GM12878 (cell line): Measurements from ENCODE around the gene ATP13A4. TPM values are rescaled to one million over a fixed set of nuclear protein-coding genes. Genes with fewer than 3 reads are reported as not detected.

ENCODE experiments used
- ATAC-seq: fragments of 200-7000 bp; cut with Tn5 transposase; 3 replicates; pipeline ENCODE4 v1.9.1; 2020; ENCODE audit warnings: mild to moderate bottlenecking, moderate library complexity
- BruUV-seq: library from RNA; stranded (reverse); fragments of 400-500 nt; replicated peaks from 2 replicates; lab custom pipeline; 2021; lab: Mats Ljungman, UMichigan
- CTCF ChIA-PET: fragments of 300-600 bp; sonication (Branson Sonifier 250); formaldehyde crosslinking; extraction: SDS; loops from one replicate; lab custom pipeline; 2021; ENCODE audit warnings: inconsistent platforms; lab: Yijun Ruan, JAX
- POLR2A ChIA-PET: fragments of 350-600 bp; formaldehyde crosslinking; extraction: SDS; loops from one replicate; lab custom pipeline; 2021; ENCODE audit warnings: inconsistent platforms; lab: Charles Lee
- RAD21 ChIA-PET: fragments of 300-600 bp; sonication (Branson Sonifier 250); formaldehyde crosslinking; loops from one replicate; lab custom pipeline; 2023; ENCODE audit warnings: antibody characterized with exemption; ENCODE audit not compliant: unreplicated experiment; lab: Charles Lee
- SMC1A ChIA-PET: fragments of 300-600 bp; sonication (Branson Sonifier 250); formaldehyde crosslinking; loops from one replicate; lab custom pipeline; 2023; ENCODE audit not compliant: unreplicated experiment, uncharacterized antibody; lab: Charles Lee
- DNase-seq: peaks from one replicate; pipeline ENCODE4 v3.0.0-alpha.2; 2011; ENCODE audit warnings: low read depth, low spot score
- FAIRE-seq: peaks from 3 replicates; lab custom pipeline; 2011; peaks lifted over from hg19 to GRCh38; lab: Jason Lieb, UNC
- H2AFZ ChIP-seq: 2 replicates; pipeline ENCODE4 v1.6.0; 2011; ENCODE audit warnings: low read depth, low read length, control low read depth; ENCODE audit not compliant: control insufficient read depth
- H3K27ac ChIP-seq: 2 replicates; pipeline ENCODE4 v1.5.1; 2011; ENCODE audit warnings: control low read depth; ENCODE audit not compliant: control insufficient read depth, insufficient read depth
- H3K27me3 ChIP-seq, 2 experiments: replicated peaks in 1 of 2; 2 replicates each; pipeline versions ENCODE4 v1.6.0 to v1.6.1; 2011; ENCODE audit warnings: low read length in 1 of 2; ENCODE audit not compliant: control insufficient read depth in 2 of 2, insufficient read depth in 2 of 2
- H3K36me3 ChIP-seq, 2 experiments: 2 replicates each; pipeline ENCODE4 v1.5.1; 2011; ENCODE audit warnings: low read length in 1 of 2; ENCODE audit not compliant: control insufficient read depth in 2 of 2, insufficient read depth in 2 of 2
- H3K4me1 ChIP-seq: 2 replicates; pipeline ENCODE4 v1.6.1; 2011; ENCODE audit warnings: mild to moderate bottlenecking, low read length, moderate library complexity, mixed read lengths; ENCODE audit not compliant: control insufficient read depth, insufficient read depth
- H3K4me2 ChIP-seq: 2 replicates; pipeline ENCODE4 v1.6.0; 2011; ENCODE audit warnings: control low read depth; ENCODE audit not compliant: control insufficient read depth, insufficient read depth
- H3K4me3 ChIP-seq: fragments of 200-600 bp; sonication (generic); 2 replicates; pipeline ENCODE4 v1.5.1; 2016
- H3K79me2 ChIP-seq: 2 replicates; pipeline ENCODE4 v1.6.0; 2011; ENCODE audit warnings: low read length; ENCODE audit not compliant: control insufficient read depth, insufficient read depth
- H3K9ac ChIP-seq: 2 replicates; pipeline ENCODE4 v1.8.0; 2011; ENCODE audit warnings: low read length, control low read depth, mixed read lengths; ENCODE audit not compliant: control insufficient read depth, insufficient read depth
- H3K9me3 ChIP-seq: replicated peaks from 3 replicates; pipeline ENCODE4 v1.5.1; 2011; ENCODE audit warnings: mild to moderate bottlenecking, low read length; ENCODE audit not compliant: control insufficient read depth, insufficient read depth
- H4K20me1 ChIP-seq: 2 replicates; pipeline ENCODE4 v1.6.0; 2011; ENCODE audit not compliant: control insufficient read depth, insufficient read depth
- ASH2L ChIP-seq: fragments of 300-600, 200-600 bp; sonication (generic); IDR thresholded peaks from 2 replicates; pipeline ENCODE4 v1.6.1; 2017; ENCODE audit warnings: low read depth, mild to moderate bottlenecking, borderline replicate concordance
- BACH1 ChIP-seq: fragments of 450-650 bp; IDR thresholded peaks from 2 replicates; pipeline ENCODE4 v1.6.1; 2017; ENCODE audit warnings: mild to moderate bottlenecking, borderline replicate concordance
- CHD1 ChIP-seq: IDR thresholded peaks from 2 replicates; pipeline ENCODE4 v1.6.1; 2012; ENCODE audit warnings: low read depth, low read length, improper control_type of control experiment
- E2F8 ChIP-seq: fragments of 450-650 bp; IDR thresholded peaks from 2 replicates; pipeline ENCODE4 v1.6.1; 2018; ENCODE audit warnings: mild to moderate bottlenecking, low read depth, moderate library complexity; ENCODE audit not compliant: partially characterized antibody
- FOS ChIP-seq: IDR thresholded peaks from 3 replicates; pipeline ENCODE4 v1.6.1; 2011; ENCODE audit warnings: borderline replicate concordance; ENCODE audit not compliant: insufficient read length; ENCODE audit errors: extremely low read depth
- GABPA ChIP-seq: IDR thresholded peaks from 2 replicates; pipeline ENCODE4 v1.6.1; 2014; ENCODE audit warnings: antibody characterized with exemption, low read depth, mild to moderate bottlenecking, inconsistent platforms
- GATAD2B ChIP-seq: fragments of 450-650 bp; conservative IDR thresholded peaks from 2 replicates; pipeline ENCODE4 v1.6.1; 2017; ENCODE audit warnings: low read depth, mild to moderate bottlenecking, moderate library complexity
- HDAC6 ChIP-seq: fragments of 200-600 bp; sonication (generic); IDR thresholded peaks from one replicate; pipeline ENCODE4 v1.8.0; 2017; ENCODE audit warnings: antibody characterized with exemption; ENCODE audit not compliant: unreplicated experiment
- IRF3 ChIP-seq: fragments of 450-650 bp; IDR thresholded peaks from 2 replicates; pipeline ENCODE4 v1.6.1; 2014; ENCODE audit warnings: mild to moderate bottlenecking
- MYB ChIP-seq: fragments of 150-350 bp; IDR thresholded peaks from 2 replicates; pipeline ENCODE4 v1.6.1; 2014; ENCODE audit warnings: mild to moderate bottlenecking, low read depth, low read length, borderline replicate concordance
- MYC ChIP-seq: IDR thresholded peaks from 2 replicates; pipeline ENCODE4 v1.6.1; 2011; ENCODE audit warnings: mild to moderate bottlenecking, low read length, moderate library complexity, inconsistent platforms; ENCODE audit not compliant: insufficient read depth, insufficient replicate concordance, insufficient read length, severe bottlenecking
- RAD21 ChIP-seq: IDR thresholded peaks from 2 replicates; pipeline ENCODE4 v1.6.1; 2011; ENCODE audit warnings: mild to moderate bottlenecking, low read depth, low read length, moderate library complexity; ENCODE audit not compliant: insufficient read depth
- RELA ChIP-seq: fragments of 450-650 bp; IDR thresholded peaks from 2 replicates; pipeline ENCODE4 v1.8.0; 2014; ENCODE audit warnings: borderline replicate concordance; ENCODE audit not compliant: partially characterized antibody
- SMAD5 ChIP-seq: IDR thresholded peaks from 2 replicates; pipeline ENCODE4 v1.6.1; 2016; ENCODE audit warnings: antibody characterized with exemption, low read depth
- ZNF217 ChIP-seq: fragments of 450-650 bp; IDR thresholded peaks from 2 replicates; pipeline ENCODE4 v1.6.1; 2017; ENCODE audit warnings: antibody characterized with exemption, mild to moderate bottlenecking
- ZNF274 ChIP-seq: IDR thresholded peaks from one replicate; pipeline ENCODE4 v1.8.0; 2011; ENCODE audit not compliant: insufficient read length, insufficient read depth
- WGBS: methylation state at CpG from one replicate; pipeline ENCODE4 v1.1.6; 2016; ENCODE audit warnings: low lambda C conversion rate; ENCODE audit not compliant: insufficient replicate concordance, insufficient coverage; ENCODE audit errors: missing lambda C conversion rate; 5-methylcytosine and 5-hydroxymethylcytosine counted together
- in situ Hi-C: fragments of 300-500 bp; cut with MboI; formaldehyde crosslinking; loops from 9 replicates; pipeline ENCODE4 v1.14.3; 2018; ENCODE audit warnings: mixed read lengths
- intact Hi-C: fragments of 100-400 bp; cut with micrococcal nuclease; formaldehyde crosslinking; loops from one replicate; pipeline ENCODE4 v1.14.2; 2022; ENCODE audit not compliant: unreplicated experiment
- polyA plus RNA-seq, 11 experiments: library from polyadenylated mRNA; depleted of rRNA in 4 of 11; unstranded in 6 of 11; stranded (reverse) in 5 of 11; fragments of >200 nt; fragmentation: Nextera tagmentation in 4 of 11; fragmentation: Illumina TruSeq in 1 of 11; extraction: Ambion mirVana in 4 of 11; extraction: Trizol in 1 of 11; gene quantifications; 1 replicate in 1 of 11; 2 replicates in 10 of 11; pipeline versions ENCODE4 v1.2.1 to v1.2.3, GENCODE V29; 2011 to 2016; ENCODE audit warnings: inconsistent platforms in 2 of 11, missing spikeins in 2 of 11, low read depth in 1 of 11
- total RNA-seq, 4 experiments: library from RNA; depleted of rRNA in 3 of 4; stranded (reverse); fragments of >200 nt in 3 of 4; fragmentation: Illumina TruSeq in 1 of 4; extraction: Trizol in 1 of 4; gene quantifications; 2 replicates each; pipeline versions ENCODE4 v1.2.1 to v1.2.3, GENCODE V29; 2013 to 2021
- TF ChIP-seq, protein P1 (sequence below): fragments of 450-650 bp; IDR thresholded peaks from 2 replicates; pipeline ENCODE4 v1.6.1; 2017; ENCODE audit warnings: low read depth, mild to moderate bottlenecking, moderate library complexity
- TF ChIP-seq, protein P2 (sequence below): IDR thresholded peaks from 2 replicates; pipeline ENCODE4 v1.6.1; 2011; ENCODE audit warnings: borderline replicate concordance, low read depth, mild to moderate bottlenecking, moderate library complexity, mixed read lengths, low read length; ENCODE audit not compliant: insufficient read depth; ENCODE audit errors: extremely low read length

ATP13A4 gene
- total and polyA plus RNA-seq, 10 of the 15 experiments (the other 5 are each of a cell fraction or from before 2014, with no cell fraction given) = 0.29 to 1.7 (median 1.0) TPM; not detected in 1

- TF ChIP-seq, protein P1, sequence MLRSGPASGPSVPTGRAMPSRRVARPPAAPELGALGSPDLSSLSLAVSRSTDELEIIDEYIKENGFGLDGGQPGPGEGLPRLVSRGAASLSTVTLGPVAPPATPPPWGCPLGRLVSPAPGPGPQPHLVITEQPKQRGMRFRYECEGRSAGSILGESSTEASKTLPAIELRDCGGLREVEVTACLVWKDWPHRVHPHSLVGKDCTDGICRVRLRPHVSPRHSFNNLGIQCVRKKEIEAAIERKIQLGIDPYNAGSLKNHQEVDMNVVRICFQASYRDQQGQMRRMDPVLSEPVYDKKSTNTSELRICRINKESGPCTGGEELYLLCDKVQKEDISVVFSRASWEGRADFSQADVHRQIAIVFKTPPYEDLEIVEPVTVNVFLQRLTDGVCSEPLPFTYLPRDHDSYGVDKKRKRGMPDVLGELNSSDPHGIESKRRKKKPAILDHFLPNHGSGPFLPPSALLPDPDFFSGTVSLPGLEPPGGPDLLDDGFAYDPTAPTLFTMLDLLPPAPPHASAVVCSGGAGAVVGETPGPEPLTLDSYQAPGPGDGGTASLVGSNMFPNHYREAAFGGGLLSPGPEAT = no peak
- TF ChIP-seq HDAC6 (no peak), BACH1 (no peak)
- TF ChIP-seq, protein P2, sequence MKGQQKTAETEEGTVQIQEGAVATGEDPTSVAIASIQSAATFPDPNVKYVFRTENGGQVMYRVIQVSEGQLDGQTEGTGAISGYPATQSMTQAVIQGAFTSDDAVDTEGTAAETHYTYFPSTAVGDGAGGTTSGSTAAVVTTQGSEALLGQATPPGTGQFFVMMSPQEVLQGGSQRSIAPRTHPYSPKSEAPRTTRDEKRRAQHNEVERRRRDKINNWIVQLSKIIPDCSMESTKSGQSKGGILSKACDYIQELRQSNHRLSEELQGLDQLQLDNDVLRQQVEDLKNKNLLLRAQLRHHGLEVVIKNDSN = no peak
These were observed 47.1 kb downstream of the ATP13A4 start (continued) for GRCh38 chr3:193507566-193507965.

- ChIA-PET SMC1A (no interaction called here), CTCF (no interaction called here), POLR2A (no interaction called here), RAD21 (no interaction called here)
- Histone ChIP-seq H3K36me3 (no peaks in the 10 kb centered on the region), H4K20me1 (no peaks in the 10 kb centered on the region), H3K4me1 (no peaks in the 10 kb centered on the region), H3K9ac (no peak overlapping the region), H3K27me3 (peaks cover 0 to 3% of the 10 kb centered on the region in 2 experiments; a peak in 1 of 4 replicates), H3K4me3 (no peak overlapping the region), H3K4me2 (no peak overlapping the region), H3K27ac (no peak overlapping the region), H3K9me3 (no peaks in the 10 kb centered on the region), H2AFZ (no peak overlapping the region), H3K79me2 (no peaks in the 10 kb centered on the region)
- ATAC-seq = no peak
- FAIRE-seq = no peak
- 63% methylated on average over 1 of the region's 1 CpG for WGBS
- no TSS peak for BruUV-seq
- intact Hi-C loops (no loop called here), in situ Hi-C loops (no loop called here)
- no peak for DNase-seq
- TF ChIP-seq RAD21 (no peak), SMAD5 (no peak), ZNF217 (no peak), ZNF274 (no peak), E2F8 (no peak), FOS (no peak), GABPA (no peak), MYC (no peak), GATAD2B (no peak), ASH2L (no peak), RELA (no peak), IRF3 (no peak), MYB (no peak), CHD1 (no peak)
These were observed 47.8 kb downstream of the ATP13A4 start for GRCh38 chr3:193506921-193507320.
